ENCODE data around the gene MMP11. TPM values are rescaled to one million over a fixed set of nuclear protein-coding genes. Genes with fewer than 3 reads are reported as not detected.

The MMP11 gene
- 3.7 and 5.9 TPM in 2 replicates for total RNA-seq

GRCh38 chr22:23772649-23773473 is at the start of gene MMP11:
Gene MMP11, plus strand, starts transcription at chr22:23772849. Its CDS starts 22 bp downstream, at chr22:23772871.

GRCh38 chr22:23750714-23751440 is 21.8 kb upstream of the MMP11 start, which contains the start of gene ZNF70:
Gene ZNF70, minus strand, starts transcription at chr22:23751112. Its CDS starts 5,972 bp downstream, at chr22:23745140.

GRCh38 chr22:23754220-23754919 is 18.3 kb upstream of the MMP11 start, which contains the start of gene VPREB3:
Gene VPREB3, minus strand, starts transcription at chr22:23754425. Its CDS starts 62 bp downstream, at chr22:23754363.

GRCh38 chr22:23762842-23763578 is 9.6 kb upstream of the MMP11 start, which contains the start of gene C22orf15:
Gene C22orf15, plus strand, starts transcription at chr22:23762990. Its CDS starts 317 bp downstream, at chr22:23763307.

GRCh38 chr22:23767673-23768548 is 4.7 kb upstream of the MMP11 start, which contains the start of gene CHCHD10:
Gene CHCHD10, minus strand, starts transcription at chr22:23767972. Its CDS starts 98 bp downstream, at chr22:23767874.

GRCh38 chr22:23786752-23787599 is 14.3 kb downstream of the MMP11 start, which contains the start of gene SMARCB1:
Gene SMARCB1, plus strand, starts transcription at chr22:23786966. Its CDS starts 204 bp downstream, at chr22:23787170.

Other genes starting within 250 kb of the MMP11 start
- not detected in 2 replicates for gene IGLL1, start 192.6 kb upstream of the MMP11 start, total RNA-seq
- gene DRICH1, start 140.5 kb upstream of the MMP11 start, total RNA-seq = not detected in 2 replicates
- not detected in 2 replicates for gene RGL4, start 81.8 kb upstream of the MMP11 start, total RNA-seq
- 5.1 and 6.5 TPM in 2 replicates for gene ZNF70, start 21.7 kb upstream of the MMP11 start, total RNA-seq
- not detected in 2 replicates for gene VPREB3, start 18.4 kb upstream of the MMP11 start, total RNA-seq
- 0.39 and 0.54 TPM in 2 replicates for gene C22orf15, start 9.9 kb upstream of the MMP11 start, total RNA-seq
- gene CHCHD10, start 4.9 kb upstream of the MMP11 start, total RNA-seq = 0.87 and 4.7 TPM in 2 replicates
- gene SMARCB1, start 14.1 kb downstream of the MMP11 start, total RNA-seq = 70.7 and 109 TPM in 2 replicates
- 1.3 and 1.6 TPM in 2 replicates for gene DERL3, start 66.2 kb downstream of the MMP11 start, total RNA-seq
- 9.5 and 9.8 TPM in 2 replicates for gene SLC2A11, start 85.0 kb downstream of the MMP11 start, total RNA-seq
- 210 and 316 TPM in 2 replicates for gene MIF, start 121.5 kb downstream of the MMP11 start, total RNA-seq
- 0.39 and 2.6 TPM in 2 replicates for gene GSTT2B, start 188.3 kb downstream of the MMP11 start, total RNA-seq
- 1.6 and 9.8 TPM in 2 replicates for gene DDTL, start 194.0 kb downstream of the MMP11 start, total RNA-seq
- 63.6 and 80.0 TPM in 2 replicates for gene DDT, start 201.6 kb downstream of the MMP11 start, total RNA-seq
- gene GSTT2, start 207.3 kb downstream of the MMP11 start, total RNA-seq = 0.79 and 3.7 TPM in 2 replicates
- not detected in 2 replicates for gene GSTT4, start 232.6 kb downstream of the MMP11 start, total RNA-seq
- 38.2 and 43.6 TPM in 2 replicates for gene CABIN1, start 238.5 kb downstream of the MMP11 start, total RNA-seq

Measured in placental epithelial cell (primary cell).